IMR-90 (cell line): ENCODE measurements around the gene ARTN.

Source experiments
- BHLHE40 ChIP-seq: fragments of 150-350 bp; IDR thresholded peaks from 2 replicates; pipeline ENCODE4 v1.6.1; 2016; ENCODE audit warnings: mild to moderate bottlenecking, low read depth, low read length
- CEBPB ChIP-seq: IDR thresholded peaks from 2 replicates; pipeline ENCODE4 v1.6.1; 2012; ENCODE audit warnings: low read depth, low read length, improper control_type of control experiment
- CTCF ChIP-seq: conservative IDR thresholded peaks from 2 replicates; pipeline ENCODE4 v1.5.1; 2012; ENCODE audit warnings: mild to moderate bottlenecking, low read depth, low read length, improper control_type of control experiment
- FOS ChIP-seq: fragments of 150-350 bp; IDR thresholded peaks from 2 replicates; pipeline ENCODE4 v1.6.1; 2016; ENCODE audit warnings: low read depth, low read length
- MAZ ChIP-seq: IDR thresholded peaks from 2 replicates; pipeline ENCODE4 v1.6.1; 2012; ENCODE audit warnings: low read depth, mild to moderate bottlenecking, low read length, improper control_type of control experiment, moderate library complexity, borderline replicate concordance
- MXI1 ChIP-seq: IDR thresholded peaks from 2 replicates; pipeline ENCODE4 v1.6.1; 2012; ENCODE audit warnings: low read depth, mild to moderate bottlenecking, low read length, moderate library complexity, borderline replicate concordance
- NFE2L2 ChIP-seq: fragments of 150-350 bp; IDR thresholded peaks from 2 replicates; pipeline ENCODE4 v1.6.1; 2016; ENCODE audit warnings: low read depth, mild to moderate bottlenecking, low read length
- POLR2A ChIP-seq: IDR thresholded peaks from 2 replicates; pipeline ENCODE4 v1.6.1; 2012; ENCODE audit warnings: mild to moderate bottlenecking, low read depth, low read length
- RAD21 ChIP-seq: IDR thresholded peaks from 2 replicates; pipeline ENCODE4 v1.6.1; 2012; ENCODE audit warnings: low read length, improper control_type of control experiment
- RCOR1 ChIP-seq: IDR thresholded peaks from 2 replicates; pipeline ENCODE4 v1.6.1; 2012; ENCODE audit warnings: mild to moderate bottlenecking, low read length, improper control_type of control experiment; ENCODE audit not compliant: insufficient replicate concordance
- RFX5 ChIP-seq: IDR thresholded peaks from 2 replicates; pipeline ENCODE4 v1.8.0; 2012; ENCODE audit warnings: low read depth, mild to moderate bottlenecking, low read length, moderate library complexity
- USF2 ChIP-seq: fragments of 150-350 bp; IDR thresholded peaks from 2 replicates; pipeline ENCODE4 v1.6.1; 2017; ENCODE audit warnings: mild to moderate bottlenecking, antibody characterized with exemption, low read length, low read depth

- TF ChIP-seq POLR2A (no peak), MAZ (peak; percentile 38; the same call in 1 of the 2 replicates), CTCF (no peak), CEBPB (no peak), RCOR1 (no peak), RAD21 (no peak), USF2 (peak; percentile 62; the same call in 1 of the 2 replicates), BHLHE40 (no peak), FOS (no peak), RFX5 (no peak), MXI1 (peak; percentile 95), NFE2L2 (no peak)
Observed at GRCh38 chr1:43979528-43980254, 46.1 kb downstream of the ARTN start.
